Transverse colon (tissue), 4 donors: ENCODE results near the gene JAKMIP1.

ENCODE experiments used
- CTCF ChIP-seq, 5 experiments: fragments of 200-600 bp in 3 of 5; fragments of 450-650 bp in 2 of 5; sonication (generic) in 3 of 5; IDR thresholded peaks; 1 replicate in 2 of 5; 2 replicates in 3 of 5; pipeline ENCODE4 v1.5.1; 2016 to 2017; ENCODE audit warnings: antibody characterized with exemption in 5 of 5, inconsistent platforms in 3 of 5, mild to moderate bottlenecking in 2 of 5, moderate library complexity in 1 of 5
- EP300 ChIP-seq: sonication (generic); formaldehyde crosslinking; IDR thresholded peaks from one replicate; pipeline ENCODE4 v1.6.1; 2017; ENCODE audit warnings: antibody characterized with exemption, low read depth
- POLR2A ChIP-seq: fragments of 450-650 bp; IDR thresholded peaks from one replicate; pipeline ENCODE4 v1.6.1; 2016; ENCODE audit warnings: antibody characterized with exemption, mild to moderate bottlenecking, moderate library complexity
- POLR2AphosphoS5 ChIP-seq, 3 donors: sonication (generic); formaldehyde crosslinking; IDR thresholded peaks; one replicate each; pipeline ENCODE4 v1.6.1; 2016; ENCODE audit warnings: antibody characterized with exemption in 3 of 3

DNA sequence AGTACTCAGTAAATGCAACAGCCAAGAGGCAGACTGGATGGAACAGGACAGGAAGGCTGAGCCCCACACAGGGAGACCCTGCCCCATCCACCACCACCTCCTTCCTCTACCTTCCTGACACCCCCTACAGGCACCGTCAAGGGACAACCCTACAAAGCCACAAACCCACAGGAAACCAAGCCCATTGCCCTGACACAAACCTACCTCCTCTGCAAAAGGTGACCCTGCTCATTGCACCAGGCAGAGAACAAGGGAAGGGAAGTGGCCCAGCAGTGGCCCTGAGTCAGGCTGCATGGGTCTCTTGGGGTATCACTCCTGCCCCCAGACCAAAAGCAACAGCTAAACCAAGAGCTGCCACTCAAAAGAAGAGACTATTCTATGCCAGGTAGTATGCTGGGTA, 21.0 kb downstream of the JAKMIP1 start:
- TF ChIP-seq CTCF (IDR thresholded peaks at IDR 0.05) (no peak), POLR2A (no peak), POLR2AphosphoS5 (IDR thresholded peaks at IDR 0.05) (no peak), EP300 (no peak)
